ENCODE data around the gene LMAN2L.

DNA sequence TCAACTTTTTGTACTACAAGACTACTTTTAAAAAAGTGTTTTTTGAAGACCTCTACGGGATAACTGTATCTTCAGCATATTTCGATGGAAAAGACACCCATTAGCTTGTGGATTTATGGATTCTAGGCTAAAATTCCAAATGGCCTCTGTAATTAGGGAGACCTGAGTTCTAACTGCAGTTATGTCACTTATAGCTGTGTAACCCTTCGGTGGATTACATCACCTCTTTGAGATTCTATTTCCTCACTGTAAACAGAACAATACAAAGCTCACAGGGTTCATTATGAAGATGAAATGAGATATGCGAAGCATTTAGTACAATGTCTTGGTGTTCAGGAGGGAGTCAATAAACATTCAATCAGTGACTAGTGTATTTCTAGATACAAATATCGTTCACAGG, 24.2 kb downstream of the LMAN2L start:
- TF ChIP-seq, protein P1, sequence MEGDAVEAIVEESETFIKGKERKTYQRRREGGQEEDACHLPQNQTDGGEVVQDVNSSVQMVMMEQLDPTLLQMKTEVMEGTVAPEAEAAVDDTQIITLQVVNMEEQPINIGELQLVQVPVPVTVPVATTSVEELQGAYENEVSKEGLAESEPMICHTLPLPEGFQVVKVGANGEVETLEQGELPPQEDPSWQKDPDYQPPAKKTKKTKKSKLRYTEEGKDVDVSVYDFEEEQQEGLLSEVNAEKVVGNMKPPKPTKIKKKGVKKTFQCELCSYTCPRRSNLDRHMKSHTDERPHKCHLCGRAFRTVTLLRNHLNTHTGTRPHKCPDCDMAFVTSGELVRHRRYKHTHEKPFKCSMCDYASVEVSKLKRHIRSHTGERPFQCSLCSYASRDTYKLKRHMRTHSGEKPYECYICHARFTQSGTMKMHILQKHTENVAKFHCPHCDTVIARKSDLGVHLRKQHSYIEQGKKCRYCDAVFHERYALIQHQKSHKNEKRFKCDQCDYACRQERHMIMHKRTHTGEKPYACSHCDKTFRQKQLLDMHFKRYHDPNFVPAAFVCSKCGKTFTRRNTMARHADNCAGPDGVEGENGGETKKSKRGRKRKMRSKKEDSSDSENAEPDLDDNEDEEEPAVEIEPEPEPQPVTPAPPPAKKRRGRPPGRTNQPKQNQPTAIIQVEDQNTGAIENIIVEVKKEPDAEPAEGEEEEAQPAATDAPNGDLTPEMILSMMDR (IDR thresholded peaks at IDR 0.05; ENCODE audit: borderline replicate concordance, extremely low read depth, low read length, poor library complexity, severe bottlenecking) = no peak
- no peak for TF ChIP-seq EZH2 (IDR thresholded peaks at IDR 0.05; ENCODE audit: borderline replicate concordance, low read depth, low read length, severe bottlenecking)
